ENCODE measurements around the gene ZNF160.
"Not testable (repeated sequence)": the region's sequence is repeated elsewhere in the genome, so short reads cannot be mapped to it uniquely, and the experiment has no call there.

The ZNF160 gene

GRCh38 chr19:53131085-53131590 is 27.9 kb upstream of the ZNF160 start:
- H3K4me3 ChIP-seq (replicated peaks; ENCODE audit: low read depth, low read length): no peak overlapping the region
- DNase-seq (ENCODE audit: extremely low read depth, low read depth): no peak
- TF ChIP-seq, protein P1, sequence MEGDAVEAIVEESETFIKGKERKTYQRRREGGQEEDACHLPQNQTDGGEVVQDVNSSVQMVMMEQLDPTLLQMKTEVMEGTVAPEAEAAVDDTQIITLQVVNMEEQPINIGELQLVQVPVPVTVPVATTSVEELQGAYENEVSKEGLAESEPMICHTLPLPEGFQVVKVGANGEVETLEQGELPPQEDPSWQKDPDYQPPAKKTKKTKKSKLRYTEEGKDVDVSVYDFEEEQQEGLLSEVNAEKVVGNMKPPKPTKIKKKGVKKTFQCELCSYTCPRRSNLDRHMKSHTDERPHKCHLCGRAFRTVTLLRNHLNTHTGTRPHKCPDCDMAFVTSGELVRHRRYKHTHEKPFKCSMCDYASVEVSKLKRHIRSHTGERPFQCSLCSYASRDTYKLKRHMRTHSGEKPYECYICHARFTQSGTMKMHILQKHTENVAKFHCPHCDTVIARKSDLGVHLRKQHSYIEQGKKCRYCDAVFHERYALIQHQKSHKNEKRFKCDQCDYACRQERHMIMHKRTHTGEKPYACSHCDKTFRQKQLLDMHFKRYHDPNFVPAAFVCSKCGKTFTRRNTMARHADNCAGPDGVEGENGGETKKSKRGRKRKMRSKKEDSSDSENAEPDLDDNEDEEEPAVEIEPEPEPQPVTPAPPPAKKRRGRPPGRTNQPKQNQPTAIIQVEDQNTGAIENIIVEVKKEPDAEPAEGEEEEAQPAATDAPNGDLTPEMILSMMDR (IDR thresholded peaks at IDR 0.05; ENCODE audit: low read depth, low read length, missing control alignments): no peak

DNA sequence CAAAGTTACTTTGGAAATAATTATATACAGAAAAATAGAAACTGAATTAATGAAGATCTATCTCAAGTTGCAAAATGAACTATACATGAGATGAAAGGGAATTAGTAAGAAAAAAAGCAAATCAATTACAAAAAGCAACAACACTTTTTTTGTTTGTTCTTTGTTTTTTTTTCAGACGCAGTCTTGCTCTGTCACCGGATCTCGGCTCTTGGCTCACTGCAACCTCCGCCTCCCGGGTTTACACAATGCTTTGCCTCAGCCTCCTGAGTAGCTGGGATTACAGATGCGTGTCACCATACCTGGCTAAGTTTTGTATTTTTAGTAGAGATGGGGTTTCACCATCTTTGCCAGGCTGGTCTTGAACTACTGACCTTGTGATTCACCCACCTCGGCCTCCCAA is 27.3 kb upstream of the ZNF160 start:
- TF ChIP-seq, protein P1 (IDR thresholded peaks at IDR 0.05; ENCODE audit: low read depth, low read length, missing control alignments): no peak
- H3K4me3 ChIP-seq (replicated peaks; ENCODE audit: low read depth, low read length): no peak overlapping the region
- DNase-seq (ENCODE audit: extremely low read depth, low read depth): no peak

DNA sequence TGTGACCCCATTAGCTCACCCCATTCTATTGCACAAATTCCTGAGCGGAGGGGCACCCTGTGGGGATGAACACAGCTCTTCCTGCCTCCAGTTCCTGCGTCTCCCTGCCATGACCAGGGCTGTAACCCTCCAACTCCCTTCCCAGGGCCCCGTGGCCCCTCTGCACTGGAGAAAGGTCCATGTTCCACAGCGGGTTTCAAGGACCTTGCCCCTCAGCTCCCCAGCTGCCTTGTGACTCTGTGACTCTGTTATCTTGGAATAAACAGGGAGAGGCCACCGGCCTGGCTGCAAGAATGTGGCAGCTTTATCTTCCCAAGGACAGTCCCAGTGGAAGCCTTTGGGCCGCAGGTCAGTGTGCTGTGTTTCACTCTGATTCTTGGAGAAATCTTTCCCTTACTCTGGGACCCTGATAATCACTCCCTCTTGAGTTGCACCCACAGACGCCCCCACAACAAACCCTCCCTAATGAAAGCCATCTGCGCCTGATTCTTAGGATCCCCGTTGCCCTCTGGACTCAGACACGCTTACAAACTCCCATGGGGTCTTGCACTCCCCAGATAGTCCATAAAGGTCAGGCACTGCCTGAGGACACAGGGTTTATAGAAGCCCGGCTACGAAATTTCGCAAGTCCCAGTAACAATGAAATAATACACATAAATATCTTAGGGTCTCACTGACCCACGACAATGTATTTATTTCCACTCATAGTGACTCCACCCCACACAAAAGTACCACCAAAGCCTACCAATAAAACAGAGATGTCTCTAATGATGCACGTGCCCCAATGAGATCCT is 23.7 kb upstream of the ZNF160 start:
- not testable (repeated sequence) for H3K4me3 ChIP-seq (replicated peaks; ENCODE audit: low read depth, low read length); DNase-seq (ENCODE audit: extremely low read depth, low read depth)

DNA sequence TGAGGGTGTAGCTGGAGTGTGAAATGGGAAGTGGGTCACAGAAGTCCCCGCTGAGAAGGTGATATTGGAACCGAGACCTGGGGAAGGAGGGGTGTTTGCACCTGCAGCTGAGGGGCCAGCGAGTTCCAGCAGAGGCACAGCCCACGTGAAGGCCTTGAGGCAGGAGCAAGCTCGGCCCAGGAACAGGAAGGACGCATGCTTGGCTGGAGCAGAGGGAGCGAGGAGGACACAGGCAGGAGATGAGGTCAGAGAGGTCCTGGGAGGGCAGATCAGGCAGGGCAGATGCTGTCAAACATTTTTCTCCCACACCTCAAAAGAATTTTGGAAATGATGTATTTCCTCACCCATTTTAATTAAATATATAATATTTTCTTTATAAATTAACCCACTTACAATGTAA is 20.2 kb upstream of the ZNF160 start:
- DNase-seq (ENCODE audit: extremely low read depth, low read depth): no peak
- H3K4me3 ChIP-seq (replicated peaks; ENCODE audit: low read depth, low read length): no peak overlapping the region
- TF ChIP-seq, protein P1 (IDR thresholded peaks at IDR 0.05; ENCODE audit: low read depth, low read length, missing control alignments): no peak

GRCh38 chr19:53112286-53112685 is 9.1 kb upstream of the ZNF160 start:
- DNase-seq (ENCODE audit: extremely low read depth, low read depth): no peak
- TF ChIP-seq, protein P1 (IDR thresholded peaks at IDR 0.05; ENCODE audit: low read depth, low read length, missing control alignments): no peak
- no peak overlapping the region for H3K4me3 ChIP-seq (replicated peaks; ENCODE audit: low read depth, low read length)

GRCh38 chr19:53109527-53109926 is 6.3 kb upstream of the ZNF160 start:
- H3K4me3 ChIP-seq (replicated peaks; ENCODE audit: low read depth, low read length): no peak overlapping the region
- TF ChIP-seq, protein P1 (IDR thresholded peaks at IDR 0.05; ENCODE audit: low read depth, low read length, missing control alignments): no peak
- DNase-seq (ENCODE audit: extremely low read depth, low read depth): no peak

- TF ChIP-seq, protein P1 (IDR thresholded peaks at IDR 0.05; ENCODE audit: low read depth, low read length, missing control alignments): no peak
- peak overlapping the region; percentile 75 for H3K4me3 ChIP-seq (replicated peaks; ENCODE audit: low read depth, low read length)
- no peak for DNase-seq (ENCODE audit: extremely low read depth, low read depth)
Observed at GRCh38 chr19:53102756-53103233, 427 bp downstream of the ZNF160 start.

Data from HFF-Myc (cell line).